ENCODE data around the gene TBPL1. TPM values are rescaled to one million over a fixed set of nuclear protein-coding genes. Genes with fewer than 3 reads are reported as not detected.

Gene TBPL1
- total and polyA plus RNA-seq, 2 of the 8 experiments (the other 6 are each of a cell fraction or from before 2014, with no cell fraction given) = 32.5 to 67.0 TPM

- TF ChIP-seq, protein P1, sequence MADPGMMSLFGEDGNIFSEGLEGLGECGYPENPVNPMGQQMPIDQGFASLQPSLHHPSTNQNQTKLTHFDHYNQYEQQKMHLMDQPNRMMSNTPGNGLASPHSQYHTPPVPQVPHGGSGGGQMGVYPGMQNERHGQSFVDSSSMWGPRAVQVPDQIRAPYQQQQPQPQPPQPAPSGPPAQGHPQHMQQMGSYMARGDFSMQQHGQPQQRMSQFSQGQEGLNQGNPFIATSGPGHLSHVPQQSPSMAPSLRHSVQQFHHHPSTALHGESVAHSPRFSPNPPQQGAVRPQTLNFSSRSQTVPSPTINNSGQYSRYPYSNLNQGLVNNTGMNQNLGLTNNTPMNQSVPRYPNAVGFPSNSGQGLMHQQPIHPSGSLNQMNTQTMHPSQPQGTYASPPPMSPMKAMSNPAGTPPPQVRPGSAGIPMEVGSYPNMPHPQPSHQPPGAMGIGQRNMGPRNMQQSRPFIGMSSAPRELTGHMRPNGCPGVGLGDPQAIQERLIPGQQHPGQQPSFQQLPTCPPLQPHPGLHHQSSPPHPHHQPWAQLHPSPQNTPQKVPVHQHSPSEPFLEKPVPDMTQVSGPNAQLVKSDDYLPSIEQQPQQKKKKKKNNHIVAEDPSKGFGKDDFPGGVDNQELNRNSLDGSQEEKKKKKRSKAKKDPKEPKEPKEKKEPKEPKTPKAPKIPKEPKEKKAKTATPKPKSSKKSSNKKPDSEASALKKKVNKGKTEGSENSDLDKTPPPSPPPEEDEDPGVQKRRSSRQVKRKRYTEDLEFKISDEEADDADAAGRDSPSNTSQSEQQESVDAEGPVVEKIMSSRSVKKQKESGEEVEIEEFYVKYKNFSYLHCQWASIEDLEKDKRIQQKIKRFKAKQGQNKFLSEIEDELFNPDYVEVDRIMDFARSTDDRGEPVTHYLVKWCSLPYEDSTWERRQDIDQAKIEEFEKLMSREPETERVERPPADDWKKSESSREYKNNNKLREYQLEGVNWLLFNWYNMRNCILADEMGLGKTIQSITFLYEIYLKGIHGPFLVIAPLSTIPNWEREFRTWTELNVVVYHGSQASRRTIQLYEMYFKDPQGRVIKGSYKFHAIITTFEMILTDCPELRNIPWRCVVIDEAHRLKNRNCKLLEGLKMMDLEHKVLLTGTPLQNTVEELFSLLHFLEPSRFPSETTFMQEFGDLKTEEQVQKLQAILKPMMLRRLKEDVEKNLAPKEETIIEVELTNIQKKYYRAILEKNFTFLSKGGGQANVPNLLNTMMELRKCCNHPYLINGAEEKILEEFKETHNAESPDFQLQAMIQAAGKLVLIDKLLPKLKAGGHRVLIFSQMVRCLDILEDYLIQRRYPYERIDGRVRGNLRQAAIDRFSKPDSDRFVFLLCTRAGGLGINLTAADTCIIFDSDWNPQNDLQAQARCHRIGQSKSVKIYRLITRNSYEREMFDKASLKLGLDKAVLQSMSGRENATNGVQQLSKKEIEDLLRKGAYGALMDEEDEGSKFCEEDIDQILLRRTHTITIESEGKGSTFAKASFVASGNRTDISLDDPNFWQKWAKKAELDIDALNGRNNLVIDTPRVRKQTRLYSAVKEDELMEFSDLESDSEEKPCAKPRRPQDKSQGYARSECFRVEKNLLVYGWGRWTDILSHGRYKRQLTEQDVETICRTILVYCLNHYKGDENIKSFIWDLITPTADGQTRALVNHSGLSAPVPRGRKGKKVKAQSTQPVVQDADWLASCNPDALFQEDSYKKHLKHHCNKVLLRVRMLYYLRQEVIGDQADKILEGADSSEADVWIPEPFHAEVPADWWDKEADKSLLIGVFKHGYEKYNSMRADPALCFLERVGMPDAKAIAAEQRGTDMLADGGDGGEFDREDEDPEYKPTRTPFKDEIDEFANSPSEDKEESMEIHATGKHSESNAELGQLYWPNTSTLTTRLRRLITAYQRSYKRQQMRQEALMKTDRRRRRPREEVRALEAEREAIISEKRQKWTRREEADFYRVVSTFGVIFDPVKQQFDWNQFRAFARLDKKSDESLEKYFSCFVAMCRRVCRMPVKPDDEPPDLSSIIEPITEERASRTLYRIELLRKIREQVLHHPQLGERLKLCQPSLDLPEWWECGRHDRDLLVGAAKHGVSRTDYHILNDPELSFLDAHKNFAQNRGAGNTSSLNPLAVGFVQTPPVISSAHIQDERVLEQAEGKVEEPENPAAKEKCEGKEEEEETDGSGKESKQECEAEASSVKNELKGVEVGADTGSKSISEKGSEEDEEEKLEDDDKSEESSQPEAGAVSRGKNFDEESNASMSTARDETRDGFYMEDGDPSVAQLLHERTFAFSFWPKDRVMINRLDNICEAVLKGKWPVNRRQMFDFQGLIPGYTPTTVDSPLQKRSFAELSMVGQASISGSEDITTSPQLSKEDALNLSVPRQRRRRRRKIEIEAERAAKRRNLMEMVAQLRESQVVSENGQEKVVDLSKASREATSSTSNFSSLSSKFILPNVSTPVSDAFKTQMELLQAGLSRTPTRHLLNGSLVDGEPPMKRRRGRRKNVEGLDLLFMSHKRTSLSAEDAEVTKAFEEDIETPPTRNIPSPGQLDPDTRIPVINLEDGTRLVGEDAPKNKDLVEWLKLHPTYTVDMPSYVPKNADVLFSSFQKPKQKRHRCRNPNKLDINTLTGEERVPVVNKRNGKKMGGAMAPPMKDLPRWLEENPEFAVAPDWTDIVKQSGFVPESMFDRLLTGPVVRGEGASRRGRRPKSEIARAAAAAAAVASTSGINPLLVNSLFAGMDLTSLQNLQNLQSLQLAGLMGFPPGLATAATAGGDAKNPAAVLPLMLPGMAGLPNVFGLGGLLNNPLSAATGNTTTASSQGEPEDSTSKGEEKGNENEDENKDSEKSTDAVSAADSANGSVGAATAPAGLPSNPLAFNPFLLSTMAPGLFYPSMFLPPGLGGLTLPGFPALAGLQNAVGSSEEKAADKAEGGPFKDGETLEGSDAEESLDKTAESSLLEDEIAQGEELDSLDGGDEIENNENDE (IDR thresholded peaks at IDR 0.05; ENCODE audit: insufficient replicate concordance, low read length) = no peak
- TF ChIP-seq, protein P2, sequence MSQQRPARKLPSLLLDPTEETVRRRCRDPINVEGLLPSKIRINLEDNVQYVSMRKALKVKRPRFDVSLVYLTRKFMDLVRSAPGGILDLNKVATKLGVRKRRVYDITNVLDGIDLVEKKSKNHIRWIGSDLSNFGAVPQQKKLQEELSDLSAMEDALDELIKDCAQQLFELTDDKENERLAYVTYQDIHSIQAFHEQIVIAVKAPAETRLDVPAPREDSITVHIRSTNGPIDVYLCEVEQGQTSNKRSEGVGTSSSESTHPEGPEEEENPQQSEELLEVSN (IDR thresholded peaks at IDR 0.05) = no peak
- TF ChIP-seq TBP (IDR thresholded peaks at IDR 0.05; ENCODE audit: low read depth, low read length) (no peak), ATF2 (IDR thresholded peaks at IDR 0.05; ENCODE audit: low read length) (no peak)
Measured at GRCh38 chr6:133957780-133958242, 4.8 kb downstream of the TBPL1 start (continued).
